GM04504 (cell line): ENCODE data around the gene RFLNA.

Source experiments
- DNase-seq: peaks from one replicate; pipeline ENCODE4 v3.0.0-alpha.2; 2012; ENCODE audit warnings: low read depth

The RFLNA gene, protein sequence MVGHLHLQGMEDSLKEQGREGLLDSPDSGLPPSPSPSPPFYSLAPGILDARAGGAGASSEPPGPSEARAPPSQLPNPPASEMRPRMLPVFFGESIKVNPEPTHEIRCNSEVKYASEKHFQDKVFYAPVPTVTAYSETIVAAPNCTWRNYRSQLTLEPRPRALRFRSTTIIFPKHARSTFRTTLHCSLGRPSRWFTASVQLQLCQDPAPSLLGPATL

DNA sequence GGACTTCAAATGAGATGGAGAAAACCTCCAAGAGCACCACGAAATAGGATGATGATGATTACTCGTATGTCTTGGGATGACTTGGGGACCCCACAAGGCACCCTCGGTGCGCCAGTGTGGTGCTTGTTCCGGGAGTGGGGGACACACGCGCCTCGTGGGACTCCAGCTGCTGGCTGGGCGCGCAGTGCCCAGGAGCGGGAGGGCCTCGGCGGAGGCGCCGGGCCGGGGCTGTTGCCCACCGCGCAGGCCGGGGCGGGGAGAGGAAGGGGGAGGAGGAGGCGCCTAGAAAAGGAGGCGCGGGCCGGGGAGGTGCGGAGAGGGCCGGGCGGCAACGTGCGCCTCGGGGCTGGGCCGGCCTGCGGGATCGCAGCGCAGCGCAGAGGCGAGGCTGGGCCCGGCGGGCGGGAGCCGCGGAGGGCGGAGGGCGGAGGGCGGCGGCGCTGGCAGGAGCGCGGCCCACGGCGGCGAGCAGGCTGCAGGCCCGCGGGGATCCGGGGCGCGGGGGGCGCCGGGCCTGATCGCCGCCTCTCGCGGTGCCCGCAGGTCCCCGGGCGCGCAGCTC, at the start of gene RFLNA:
Gene RFLNA, plus strand, starts transcription at position 314 of the 562 bp plus-strand sequence. CDS start 337 bp downstream, outside the sequence.
- no peak for DNase-seq

DNA sequence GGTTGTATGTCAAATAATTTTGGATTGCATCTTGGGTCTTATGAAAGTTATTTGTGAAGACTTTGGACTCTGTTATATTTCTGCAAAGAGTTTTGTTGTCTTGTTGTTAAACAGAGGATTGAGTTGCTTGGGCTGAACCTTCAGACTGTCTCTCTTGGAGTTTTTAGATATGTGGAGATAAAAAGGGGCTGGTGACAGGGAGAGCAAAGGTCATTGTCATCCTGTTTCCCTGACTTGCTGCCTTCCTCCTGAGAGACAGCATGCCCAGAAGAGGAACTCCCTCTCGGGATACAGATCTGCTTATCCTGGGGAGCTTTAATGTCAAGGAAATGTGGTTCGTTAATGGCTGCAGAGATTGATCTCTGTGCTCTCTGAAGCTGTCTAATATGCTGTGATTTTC, 47.6 kb upstream of the RFLNA start:
- no peak for DNase-seq

DNA sequence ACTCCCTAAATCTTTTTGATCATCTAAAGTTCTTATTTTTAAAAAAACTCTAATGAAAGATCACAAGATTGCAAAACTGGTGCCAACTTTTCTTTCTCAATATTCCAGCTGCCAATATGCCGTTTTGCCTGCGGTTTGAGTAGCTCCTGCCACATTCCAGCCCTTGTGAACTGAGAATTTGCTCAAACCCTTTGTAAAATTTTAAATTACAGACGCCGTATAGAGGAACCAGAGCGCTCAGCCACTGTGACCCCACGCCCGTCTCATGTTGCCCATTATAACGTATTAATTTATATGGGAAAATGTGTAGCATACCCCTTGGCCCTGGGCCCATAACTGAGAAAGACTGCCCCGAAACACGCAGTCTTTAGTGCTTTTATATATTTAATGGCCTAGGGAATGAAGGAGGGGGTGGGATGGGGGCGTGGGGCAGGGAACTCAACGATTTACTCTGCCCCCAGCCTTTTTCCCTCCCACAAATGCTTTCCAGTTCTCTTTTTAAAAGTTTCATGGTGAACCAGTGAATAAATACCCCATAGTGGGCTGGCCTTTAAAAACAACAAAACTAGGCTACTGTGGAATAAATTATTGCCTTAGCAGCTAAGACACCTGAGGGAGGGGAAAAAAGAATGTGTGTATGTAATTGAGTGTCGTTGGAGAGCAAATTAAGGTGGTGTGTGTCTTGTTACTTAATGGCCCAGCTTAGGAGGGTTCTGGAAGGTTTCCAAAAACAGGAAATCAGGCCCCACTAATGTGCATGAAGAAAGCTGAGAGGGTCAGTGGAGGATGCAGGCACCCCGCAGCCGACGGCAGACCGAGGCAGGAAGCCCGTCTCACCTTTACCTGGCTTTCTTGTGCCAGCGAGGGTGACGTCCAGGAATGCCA, 45.7 kb upstream of the RFLNA start:
- DNase-seq, result no peak

DNA sequence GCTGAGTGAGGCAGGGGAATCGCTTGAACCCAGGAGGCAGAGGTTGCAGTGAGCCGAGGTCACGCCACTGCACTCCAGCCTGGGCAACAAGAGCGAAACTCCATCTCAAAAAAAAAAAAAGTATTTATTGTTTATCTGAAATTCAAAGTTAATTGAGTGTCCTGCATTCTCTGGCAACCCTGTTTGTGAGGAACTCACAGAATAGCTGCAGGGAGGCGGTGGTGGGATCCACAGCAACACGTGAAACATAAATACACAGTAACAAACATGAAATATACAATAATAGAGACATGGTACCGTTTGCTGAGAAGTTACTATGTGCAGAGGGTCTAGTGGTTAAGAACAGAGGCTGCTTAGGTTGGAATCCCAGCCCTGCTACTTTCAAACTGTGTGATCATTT, 43.7 kb upstream of the RFLNA start:
- DNase-seq, result no peak

DNA sequence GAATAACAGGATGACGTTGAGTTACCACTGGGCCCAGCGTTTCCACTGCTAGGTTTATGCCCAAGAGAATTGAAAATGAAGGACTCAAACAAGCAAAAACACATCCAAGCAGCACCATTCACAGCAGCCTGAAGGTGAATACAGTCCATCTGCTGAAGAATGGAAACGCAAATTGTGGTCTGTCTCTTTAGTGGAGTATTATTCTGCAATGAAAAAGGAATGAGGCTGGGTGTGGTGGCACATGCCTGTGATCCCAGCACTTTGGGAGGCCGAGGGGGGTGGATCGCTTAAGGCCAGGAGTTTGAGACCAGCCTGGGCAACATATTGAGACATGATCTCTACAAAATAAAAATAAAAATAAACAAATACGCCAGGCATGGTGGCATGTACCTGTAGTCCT, 41.9 kb upstream of the RFLNA start:
- no peak for DNase-seq

DNA sequence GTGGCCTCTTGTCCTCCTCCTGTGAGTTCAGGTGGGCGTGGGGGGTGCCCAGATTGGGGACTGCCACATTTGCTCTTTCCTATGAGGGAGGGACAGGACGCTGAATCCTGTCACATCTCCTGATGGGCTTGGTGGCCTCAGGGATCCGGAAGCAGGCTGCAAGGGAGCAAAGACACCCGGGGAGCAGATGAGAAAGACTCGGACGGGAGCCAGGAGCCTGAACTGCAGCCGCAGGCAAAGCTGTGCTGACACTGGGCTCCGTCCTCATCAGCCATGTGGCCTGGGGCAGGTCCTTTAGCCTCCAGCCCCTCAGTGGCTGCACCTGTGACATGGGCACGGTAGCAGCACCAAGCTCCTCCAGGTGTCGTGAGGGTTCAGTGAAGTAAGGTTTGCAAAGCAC, 40.8 kb upstream of the RFLNA start:
- DNase-seq, result no peak

DNA sequence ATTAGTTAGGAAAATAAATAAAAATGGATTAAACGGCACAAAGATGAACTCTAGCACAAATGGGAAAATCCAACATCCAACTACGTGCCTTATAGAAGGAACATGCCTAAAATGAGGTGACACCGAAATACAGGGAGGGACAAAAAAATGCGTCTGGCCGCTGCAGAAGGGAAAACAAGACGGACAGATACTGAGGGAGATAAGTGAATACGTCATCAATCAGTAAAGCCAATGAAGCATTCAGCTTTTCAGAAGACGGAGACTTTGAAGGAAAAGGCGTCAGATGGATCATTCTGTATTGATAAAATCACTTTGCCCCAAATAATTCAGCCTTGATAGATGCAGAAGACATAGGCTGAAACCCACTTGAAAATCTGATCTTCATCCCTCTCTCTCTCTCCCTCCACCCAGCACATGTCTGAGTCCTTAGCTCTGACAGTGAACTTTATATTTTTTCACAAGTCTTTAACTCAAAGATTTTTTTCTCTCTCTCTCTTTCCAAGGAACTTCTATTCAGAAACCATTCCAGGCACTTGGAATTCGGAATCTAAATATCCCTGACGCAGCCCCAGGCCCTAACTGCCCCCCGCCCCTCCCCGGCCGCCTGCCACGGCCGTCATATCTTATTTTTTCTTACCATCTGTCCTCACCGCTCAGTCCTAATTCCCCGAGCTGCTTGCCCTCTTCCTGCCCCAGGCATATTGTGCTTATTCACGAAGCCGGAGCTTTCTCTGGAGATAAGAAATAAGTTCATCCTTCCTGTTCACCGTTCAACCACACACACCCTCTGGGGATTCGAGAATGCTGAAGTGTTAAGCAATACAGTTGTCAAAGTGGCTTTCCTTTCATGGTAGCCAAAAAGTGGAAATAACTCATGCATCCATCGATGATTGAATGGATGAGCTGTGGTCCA, 35.5 kb upstream of the RFLNA start:
- DNase-seq, result no peak

DNA sequence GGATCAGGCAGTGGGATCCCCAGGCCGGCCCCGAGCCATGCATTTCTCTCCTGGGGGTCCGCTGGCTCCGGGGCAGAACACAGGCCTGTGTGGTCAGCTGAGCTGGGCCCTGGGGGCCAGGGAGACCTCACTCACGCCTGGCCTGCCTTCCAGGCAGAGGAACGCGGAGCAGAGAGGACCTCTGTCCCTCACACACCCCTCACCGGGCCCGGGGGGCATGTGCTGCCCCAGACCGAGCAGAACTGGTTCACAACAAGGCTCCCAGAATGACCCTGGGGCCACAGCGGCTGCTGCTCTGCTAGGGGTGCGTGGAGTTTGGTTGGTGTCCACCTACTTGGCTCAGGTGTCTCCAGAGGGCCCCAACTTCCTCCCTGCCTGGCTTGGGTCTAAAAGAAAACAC, 33.0 kb upstream of the RFLNA start:
- DNase-seq, result no peak

DNA sequence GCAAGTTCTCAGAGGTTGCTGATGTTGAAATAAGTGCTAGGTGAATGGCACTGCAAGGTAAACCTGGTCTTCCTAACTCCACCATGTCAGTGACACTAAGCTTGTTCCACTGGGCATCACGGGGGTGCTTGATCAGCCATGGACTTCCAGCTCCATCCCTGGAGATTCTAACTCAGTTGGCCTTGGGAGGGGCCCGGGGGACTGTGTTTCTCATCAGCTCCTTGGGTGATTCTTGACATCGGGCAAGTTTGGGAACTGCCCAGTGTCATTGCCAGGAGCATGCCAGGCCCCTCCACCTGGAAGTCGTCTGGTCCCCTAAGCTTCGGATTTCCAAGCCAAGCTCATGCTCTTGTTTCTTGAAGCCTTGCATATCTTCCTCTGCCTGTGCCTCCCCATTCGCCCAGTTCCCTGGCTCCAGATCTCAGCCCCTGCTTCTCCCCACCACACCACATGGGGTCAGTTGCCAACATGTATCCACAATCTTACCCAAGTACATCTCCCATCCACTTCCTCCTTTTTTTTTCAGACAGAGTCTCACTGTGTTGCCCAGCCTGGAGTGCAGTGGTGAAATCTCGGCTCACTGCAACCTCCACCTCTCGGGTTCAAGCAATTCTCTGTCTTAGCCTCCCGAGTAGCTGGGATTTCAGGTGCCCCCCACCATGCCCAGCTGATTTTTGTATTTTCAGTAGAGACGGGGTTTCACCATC, 30.7 kb upstream of the RFLNA start:
- DNase-seq, result no peak

DNA sequence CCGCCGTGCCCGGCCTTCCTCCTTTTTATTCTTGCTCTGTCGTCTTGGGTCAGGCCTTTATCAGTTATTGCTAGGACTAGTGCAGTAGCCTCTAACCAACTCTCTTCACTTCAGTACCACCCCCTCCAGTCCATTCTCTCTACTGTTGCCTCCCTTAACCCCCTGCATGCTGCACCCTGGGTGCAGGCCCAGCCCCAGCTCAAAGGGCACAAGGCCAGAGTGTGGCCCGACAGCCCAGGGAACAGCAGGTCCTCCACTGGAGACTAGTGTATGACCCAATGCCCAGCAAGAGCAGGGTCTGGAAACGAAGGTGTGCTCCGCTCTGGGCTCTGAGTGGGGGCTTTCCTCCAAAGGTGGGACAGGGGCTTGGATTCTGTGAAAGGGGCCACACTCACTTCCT, 30.0 kb upstream of the RFLNA start:
- DNase-seq, result no peak

DNA sequence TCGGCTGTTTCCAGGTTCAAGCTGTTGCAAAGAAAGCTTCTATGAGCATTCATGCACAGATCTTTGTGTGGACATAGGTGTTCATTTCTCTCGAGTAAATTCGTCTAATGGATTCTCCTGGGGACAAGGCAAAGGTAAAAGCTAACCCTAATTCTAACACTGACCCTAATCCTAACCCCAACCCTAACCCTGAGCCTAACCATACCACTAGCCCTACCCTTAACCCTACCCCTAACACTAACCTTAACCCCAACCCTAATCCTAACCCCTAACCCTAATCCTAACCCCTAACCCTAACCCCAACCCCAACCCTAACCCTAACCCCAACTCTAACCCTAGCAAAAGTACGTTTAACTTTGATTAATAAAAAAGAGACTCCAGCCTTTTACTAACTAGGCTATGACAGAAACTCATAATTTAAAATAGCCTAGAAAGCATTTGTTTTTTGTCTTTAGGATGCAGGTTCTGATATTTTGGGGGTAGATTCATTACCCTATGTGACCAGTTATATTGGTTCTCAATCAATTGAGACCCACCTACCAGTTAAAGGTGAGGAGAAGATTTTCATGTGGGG, 27.6 kb upstream of the RFLNA start:
- DNase-seq, result no peak

DNA sequence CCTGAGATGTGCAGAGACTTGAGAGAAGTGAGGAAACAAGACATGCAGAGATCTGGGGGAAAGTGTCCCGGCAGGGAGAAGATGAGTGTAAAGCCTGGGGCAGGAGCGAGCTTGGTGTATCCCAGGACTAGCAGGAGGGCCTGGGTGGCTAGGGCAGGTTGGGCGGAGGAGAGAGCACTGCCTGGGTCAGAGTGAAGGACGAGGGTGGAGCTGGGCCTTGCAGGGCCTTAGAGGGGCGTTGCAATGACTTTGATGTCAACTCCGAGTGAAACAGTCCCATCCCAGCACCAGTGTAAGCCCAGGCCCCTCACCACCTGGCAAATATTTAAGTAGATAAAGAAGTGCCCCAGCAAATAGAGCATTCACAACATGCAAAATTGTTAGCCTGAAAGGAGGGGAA, 24.2 kb upstream of the RFLNA start:
- DNase-seq, result no peak

DNA sequence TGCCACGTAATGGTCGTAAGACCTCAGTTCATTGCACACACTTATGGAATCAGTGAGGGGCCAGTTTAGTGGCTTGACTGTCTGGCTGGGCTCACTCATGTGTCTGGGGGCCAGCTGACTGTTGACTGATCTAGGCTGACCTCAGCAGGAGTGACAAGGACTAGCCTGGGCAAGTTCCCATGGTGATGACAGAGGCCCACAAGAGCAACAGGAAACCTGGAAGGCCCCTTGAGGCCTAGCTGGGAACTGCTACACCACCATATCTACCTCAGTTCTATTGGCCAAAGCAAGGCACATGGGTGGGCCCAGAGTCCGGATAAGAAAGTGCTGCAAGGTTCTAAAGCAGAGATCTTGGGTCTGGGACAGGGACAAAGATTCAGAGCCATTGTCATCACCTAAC, 21.3 kb upstream of the RFLNA start:
- DNase-seq, result no peak

DNA sequence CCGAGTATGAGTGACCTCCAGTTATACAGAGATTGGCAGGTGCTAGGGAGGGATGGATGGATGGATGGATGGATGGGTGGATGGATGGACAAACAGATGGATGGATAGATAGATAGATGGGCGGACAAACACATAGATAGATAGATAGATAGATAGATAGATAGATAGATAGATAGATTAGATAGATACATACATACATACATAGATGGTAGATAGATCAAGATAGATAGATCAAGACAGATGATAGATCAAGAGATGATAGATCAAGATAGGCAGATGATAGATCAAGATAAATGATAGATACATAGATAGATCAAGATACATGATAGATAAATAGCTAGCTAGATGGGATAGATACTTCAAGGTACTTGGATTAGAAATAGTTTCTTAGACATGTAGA, 18.6 kb upstream of the RFLNA start:
- DNase-seq, result no peak

DNA sequence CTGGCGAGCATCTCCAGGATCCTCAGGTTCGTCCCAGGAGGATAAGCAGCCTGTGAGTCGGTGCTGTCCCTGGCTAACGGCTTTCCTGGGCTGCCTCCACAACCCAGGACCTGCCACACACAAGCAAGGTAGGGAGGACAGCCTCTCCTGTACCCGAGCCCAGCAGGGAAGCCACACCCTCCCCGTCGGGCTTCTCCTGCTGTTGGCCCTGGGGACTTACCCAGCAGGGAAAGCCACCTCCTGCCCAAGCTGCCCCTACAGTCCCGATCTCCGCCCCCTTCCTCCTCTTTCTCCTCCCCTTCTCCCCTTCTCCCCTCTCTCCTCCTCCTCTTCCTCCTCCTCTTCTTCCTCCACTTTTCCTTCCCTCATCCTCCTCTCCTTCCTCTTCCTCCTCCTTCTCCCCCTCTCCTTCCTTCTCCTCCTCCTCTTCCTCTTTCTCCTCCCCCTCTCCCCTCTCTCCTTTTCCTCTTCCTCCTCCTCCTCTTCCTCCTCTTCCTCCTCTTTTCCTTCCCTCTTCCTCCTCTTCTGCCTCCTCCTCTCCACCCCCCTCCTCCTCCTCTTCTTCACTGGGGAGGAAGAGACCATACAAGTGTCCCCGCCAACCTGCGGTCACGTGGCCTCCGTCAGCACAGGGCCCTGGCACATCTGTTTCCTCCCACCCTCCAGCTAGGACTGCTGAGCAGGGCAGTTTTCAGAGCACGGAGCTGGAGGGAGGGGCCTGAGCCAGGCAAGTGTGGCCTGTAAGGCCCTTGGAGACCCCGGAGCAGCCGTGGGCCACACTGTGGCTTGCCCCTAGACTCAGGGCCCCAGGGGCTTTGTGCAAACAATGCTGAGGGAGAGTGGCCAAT, 17.3 kb upstream of the RFLNA start:
- no peak for DNase-seq

DNA sequence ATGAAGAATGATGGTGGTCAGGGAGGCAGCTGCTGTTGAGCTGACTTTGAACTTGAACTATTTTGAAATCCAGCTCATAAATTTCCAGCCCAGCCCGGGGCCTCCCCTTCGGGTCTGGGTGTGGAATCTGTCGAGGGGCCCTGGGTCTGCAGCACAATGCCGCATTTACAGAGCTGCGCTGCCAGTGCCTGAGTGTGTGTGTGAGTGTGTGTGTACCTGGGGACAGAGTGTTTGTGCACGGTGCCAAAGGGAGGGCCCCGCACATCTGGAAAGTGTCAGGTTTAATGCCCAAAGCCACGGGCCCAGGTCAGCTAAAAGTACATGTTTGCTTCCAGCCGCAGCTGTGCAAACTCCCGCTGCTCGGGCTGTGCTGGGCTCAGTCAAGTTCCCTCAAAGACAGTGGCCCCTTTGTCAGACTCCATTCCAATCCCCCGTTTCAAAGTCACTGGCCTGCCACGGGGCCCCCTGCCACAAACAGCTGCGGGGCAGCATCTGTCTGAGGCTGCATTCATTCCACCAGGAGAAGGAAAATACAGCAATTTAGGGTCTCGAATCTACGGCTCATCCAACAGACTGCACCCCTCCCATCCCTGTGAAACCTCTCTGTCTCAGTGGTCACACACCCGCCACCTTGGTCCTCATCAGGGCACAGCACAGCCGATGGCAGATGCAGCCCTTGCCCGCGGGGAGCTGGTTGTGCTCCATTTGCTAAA, 16.3 kb upstream of the RFLNA start:
- DNase-seq, result no peak

DNA sequence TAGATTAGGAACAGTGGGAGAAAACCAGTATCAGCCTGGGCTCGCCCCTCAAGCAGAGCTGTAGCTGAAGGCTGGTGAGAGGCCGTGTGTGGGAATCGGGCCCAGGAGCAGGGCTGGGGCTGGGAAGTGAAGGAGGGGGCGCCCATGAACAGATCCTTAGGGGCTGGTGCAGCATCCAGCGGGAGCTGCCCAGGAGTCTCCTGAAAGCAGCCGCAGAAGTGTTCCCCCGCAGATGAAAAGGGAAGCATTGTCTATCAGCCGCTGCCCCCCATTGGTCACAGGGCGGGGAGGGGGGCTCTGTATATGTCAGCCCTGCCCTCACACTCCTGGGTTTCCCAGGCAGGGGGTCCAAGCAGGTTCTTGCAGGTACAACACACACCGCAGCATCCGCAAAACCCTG, 15.6 kb upstream of the RFLNA start:
- DNase-seq, result no peak

DNA sequence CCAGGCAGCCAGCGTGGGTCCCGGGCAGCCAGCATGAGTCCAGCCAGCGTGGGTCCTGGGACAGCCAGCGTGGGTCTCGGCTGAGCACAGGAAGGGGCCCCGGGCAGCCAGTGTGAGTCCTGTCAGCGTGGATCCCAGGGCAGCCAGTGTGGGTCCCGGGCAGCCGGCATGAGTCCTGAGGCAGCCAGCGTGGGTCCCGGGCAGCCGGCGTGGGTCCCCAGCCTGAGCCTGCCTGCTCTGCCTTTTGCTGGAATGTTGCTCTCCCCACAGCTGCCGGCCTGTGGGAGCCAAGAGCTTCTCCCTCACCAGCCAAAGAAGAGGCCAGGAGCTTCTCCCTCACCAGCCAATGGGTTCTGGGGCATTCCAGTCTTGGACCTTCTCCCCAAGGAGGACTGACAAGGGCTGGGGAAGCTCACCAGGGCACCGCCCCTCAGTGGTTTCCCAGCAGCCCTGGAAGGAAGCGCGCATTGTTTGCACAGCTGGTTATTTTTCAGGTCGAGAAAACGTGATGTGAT, 15.0 kb upstream of the RFLNA start:
- DNase-seq, result no peak

DNA sequence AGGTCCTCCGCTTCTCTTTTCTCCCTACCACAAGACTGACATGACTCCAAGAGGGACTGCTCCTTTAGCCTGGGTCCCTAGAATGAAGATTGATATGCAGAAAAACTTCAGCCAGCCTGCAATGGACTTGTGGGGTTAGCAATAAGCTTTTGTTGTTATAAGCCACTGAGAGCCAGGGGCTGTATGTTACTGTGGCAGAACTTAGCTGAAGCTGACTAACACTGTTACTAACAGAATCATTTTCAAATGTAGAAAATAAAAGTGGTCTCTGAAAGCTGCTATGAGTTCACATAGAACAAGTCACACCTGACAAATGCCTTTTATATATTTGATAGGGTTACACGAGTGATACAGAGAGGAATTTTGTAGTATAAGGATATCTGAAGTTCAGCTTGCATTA, 13.6 kb upstream of the RFLNA start:
- DNase-seq, result no peak

DNA sequence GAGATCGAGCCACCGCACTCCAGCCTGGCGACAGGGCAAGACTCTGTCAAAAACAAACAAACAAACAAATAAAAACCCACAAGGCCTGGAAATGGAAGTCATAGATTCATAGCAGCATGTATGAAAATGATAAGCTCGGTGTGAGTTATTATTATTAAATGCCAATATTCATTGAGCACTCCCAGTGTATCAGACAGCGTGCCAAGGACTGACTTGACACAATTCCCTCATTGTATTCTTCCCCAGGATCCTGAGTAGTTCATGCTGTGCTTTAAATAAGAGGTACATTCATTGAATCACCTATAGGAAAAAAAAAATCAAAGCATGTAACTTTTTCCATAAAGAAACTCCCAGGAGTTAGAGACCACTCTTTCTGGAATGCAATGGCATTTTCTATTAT, 12.6 kb upstream of the RFLNA start:
- no peak for DNase-seq
